Loucy (cell line): ENCODE results near the gene GRIK2.

Experiments
- EZH2phosphoT487 ChIP-seq: fragments of 200-600 bp; IDR thresholded peaks from 2 replicates; pipeline ENCODE4 v1.6.1; 2018; ENCODE audit warnings: antibody characterized with exemption, mild to moderate bottlenecking, moderate library complexity, borderline replicate concordance
- TF ChIP-seq, protein P1 (sequence below): fragments of 200-600 bp; sonication (generic); conservative IDR thresholded peaks from 2 replicates; pipeline ENCODE4 v1.5.1; 2014; ENCODE audit warnings: mild to moderate bottlenecking, antibody characterized with exemption, low read length

DNA sequence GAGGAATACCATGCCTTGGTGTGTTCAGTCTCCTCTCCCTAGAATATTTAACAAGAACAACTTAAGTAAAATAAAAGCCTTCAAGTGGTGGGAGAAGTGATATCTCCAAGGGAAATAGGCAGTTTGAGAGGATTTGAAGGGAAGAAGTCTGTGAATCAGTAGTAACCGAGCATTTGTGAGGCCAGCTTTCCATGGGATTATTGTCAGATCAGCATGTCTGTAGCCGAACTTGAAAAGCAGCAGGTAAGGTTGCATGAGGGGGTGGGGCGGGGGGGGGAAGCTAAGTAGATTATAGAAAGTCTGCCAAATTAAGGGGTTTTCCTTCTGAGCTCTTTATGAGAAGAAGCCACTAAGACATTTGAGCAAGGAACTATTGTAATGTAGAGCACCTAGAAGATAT lies 92.6 kb downstream of the GRIK2 start:
- TF ChIP-seq, protein P1, sequence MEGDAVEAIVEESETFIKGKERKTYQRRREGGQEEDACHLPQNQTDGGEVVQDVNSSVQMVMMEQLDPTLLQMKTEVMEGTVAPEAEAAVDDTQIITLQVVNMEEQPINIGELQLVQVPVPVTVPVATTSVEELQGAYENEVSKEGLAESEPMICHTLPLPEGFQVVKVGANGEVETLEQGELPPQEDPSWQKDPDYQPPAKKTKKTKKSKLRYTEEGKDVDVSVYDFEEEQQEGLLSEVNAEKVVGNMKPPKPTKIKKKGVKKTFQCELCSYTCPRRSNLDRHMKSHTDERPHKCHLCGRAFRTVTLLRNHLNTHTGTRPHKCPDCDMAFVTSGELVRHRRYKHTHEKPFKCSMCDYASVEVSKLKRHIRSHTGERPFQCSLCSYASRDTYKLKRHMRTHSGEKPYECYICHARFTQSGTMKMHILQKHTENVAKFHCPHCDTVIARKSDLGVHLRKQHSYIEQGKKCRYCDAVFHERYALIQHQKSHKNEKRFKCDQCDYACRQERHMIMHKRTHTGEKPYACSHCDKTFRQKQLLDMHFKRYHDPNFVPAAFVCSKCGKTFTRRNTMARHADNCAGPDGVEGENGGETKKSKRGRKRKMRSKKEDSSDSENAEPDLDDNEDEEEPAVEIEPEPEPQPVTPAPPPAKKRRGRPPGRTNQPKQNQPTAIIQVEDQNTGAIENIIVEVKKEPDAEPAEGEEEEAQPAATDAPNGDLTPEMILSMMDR, result no peak
- no peak for TF ChIP-seq EZH2phosphoT487
